ENCODE measurements around the gene ADAMTS16. TPM values are rescaled to one million over a fixed set of nuclear protein-coding genes. Genes with fewer than 3 reads are reported as not detected.

ADAMTS16 gene
- total RNA-seq, 3 donors from 2014 or later: 0.15 to 1.3 (median 0.33) TPM

DNA sequence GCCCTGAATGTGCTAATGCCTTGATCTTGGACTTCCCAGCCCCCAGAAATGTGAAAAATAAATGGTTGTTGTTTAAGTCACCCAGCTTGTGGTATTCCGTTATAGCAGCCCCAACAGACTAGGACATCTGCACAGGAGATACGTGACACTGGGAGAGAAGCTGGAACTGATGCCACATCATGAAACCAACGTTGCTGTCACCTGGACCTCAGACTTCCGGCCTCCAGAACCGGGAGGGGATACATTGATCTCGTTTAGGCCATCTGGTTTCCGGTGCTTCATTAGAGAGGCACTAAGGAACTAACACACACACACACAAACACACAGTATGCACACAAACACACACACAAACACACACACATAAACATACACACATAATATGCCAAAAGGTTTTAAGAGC lies 207.3 kb downstream of the ADAMTS16 start:
- Histone ChIP-seq H3K4me3 (no peak overlapping the region), H3K9me3 (no peaks in the 10 kb centered on the region), H3K4me1 (no peaks in the 10 kb centered on the region), H3K27me3 (no peaks in the 10 kb centered on the region), H3K36me3 (no peaks in the 10 kb centered on the region), H3K27ac (no peak overlapping the region)
- intact Hi-C loops (cut with DNase I; ENCODE audit: low total_unique reads): loop anchor here (5.0 kb wide), 2 partner anchors 320 to 1725 kb away; no protein-coding TSS in a partner anchor
- no peak for DNase-seq (ENCODE audit: low spot score in 2 of 2)
- no peak for TF ChIP-seq POLR2A (IDR thresholded peaks at IDR 0.05)
- TF ChIP-seq POLR2AphosphoS5 (IDR thresholded peaks at IDR 0.05): no peak
- TF ChIP-seq, protein P1, sequence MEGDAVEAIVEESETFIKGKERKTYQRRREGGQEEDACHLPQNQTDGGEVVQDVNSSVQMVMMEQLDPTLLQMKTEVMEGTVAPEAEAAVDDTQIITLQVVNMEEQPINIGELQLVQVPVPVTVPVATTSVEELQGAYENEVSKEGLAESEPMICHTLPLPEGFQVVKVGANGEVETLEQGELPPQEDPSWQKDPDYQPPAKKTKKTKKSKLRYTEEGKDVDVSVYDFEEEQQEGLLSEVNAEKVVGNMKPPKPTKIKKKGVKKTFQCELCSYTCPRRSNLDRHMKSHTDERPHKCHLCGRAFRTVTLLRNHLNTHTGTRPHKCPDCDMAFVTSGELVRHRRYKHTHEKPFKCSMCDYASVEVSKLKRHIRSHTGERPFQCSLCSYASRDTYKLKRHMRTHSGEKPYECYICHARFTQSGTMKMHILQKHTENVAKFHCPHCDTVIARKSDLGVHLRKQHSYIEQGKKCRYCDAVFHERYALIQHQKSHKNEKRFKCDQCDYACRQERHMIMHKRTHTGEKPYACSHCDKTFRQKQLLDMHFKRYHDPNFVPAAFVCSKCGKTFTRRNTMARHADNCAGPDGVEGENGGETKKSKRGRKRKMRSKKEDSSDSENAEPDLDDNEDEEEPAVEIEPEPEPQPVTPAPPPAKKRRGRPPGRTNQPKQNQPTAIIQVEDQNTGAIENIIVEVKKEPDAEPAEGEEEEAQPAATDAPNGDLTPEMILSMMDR (IDR thresholded peaks at IDR 0.05): no peak

- Histone ChIP-seq H3K4me1 (no peaks in the 10 kb centered on the region), H3K9me3 (no peaks in the 10 kb centered on the region), H3K36me3 (no peaks in the 10 kb centered on the region), H3K27me3 (no peaks in the 10 kb centered on the region), H3K4me3 (no peak overlapping the region), H3K27ac (no peak overlapping the region)
- intact Hi-C loops (cut with DNase I; ENCODE audit: low total_unique reads): loop anchor here (5.0 kb wide), 2 partner anchors 319 to 1724 kb away; no protein-coding TSS in a partner anchor
- TF ChIP-seq POLR2AphosphoS5 (IDR thresholded peaks at IDR 0.05) (no peak), POLR2A (IDR thresholded peaks at IDR 0.05) (no peak)
- TF ChIP-seq, protein P1 (IDR thresholded peaks at IDR 0.05): no peak
- DNase-seq (ENCODE audit: low spot score in 2 of 2): no peak
Observed at GRCh38 chr5:5348135-5348534, 208.0 kb downstream of the ADAMTS16 start.

DNA sequence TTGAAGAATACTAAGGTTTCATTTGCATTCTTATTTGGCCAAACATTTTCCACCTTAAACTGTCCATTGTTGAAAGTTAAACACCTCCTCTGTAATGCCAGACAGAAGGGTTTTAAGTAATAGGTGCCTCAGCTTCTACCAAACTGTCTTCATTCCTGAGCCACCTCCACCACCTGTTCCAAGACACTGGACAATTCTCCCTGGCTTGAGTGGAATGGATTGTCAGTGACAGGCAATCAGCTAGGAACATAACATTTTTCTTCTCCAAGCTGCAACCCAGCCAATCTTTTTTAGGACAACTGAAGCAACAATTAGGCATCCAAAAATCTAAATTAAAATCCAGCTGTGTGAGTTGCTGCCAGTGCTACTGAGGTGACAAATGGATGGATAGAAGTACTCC lies 208.4 kb downstream of the ADAMTS16 start:
- DNase-seq (ENCODE audit: low spot score in 2 of 2): no peak
- no peaks in the 10 kb centered on the region for H3K9me3 ChIP-seq

DNA sequence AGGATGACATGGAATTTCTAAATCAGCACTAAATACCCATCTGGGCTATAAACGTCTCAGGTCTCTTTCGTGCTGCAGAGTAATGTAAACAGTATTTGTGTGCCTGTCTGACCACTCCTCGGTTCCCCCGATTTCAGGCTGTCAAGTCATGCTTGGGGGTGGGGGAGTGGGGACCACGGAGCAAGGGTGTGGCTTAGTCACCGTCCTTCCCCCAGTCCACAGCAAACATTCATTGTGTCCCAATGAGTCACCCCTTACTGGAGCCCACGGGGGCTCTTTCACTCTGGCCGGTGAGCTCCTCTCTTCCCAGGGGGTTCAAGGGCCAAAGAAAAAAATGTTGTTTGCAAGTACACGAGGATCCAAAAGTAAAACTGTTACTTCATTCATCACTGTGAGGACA lies 210.0 kb downstream of the ADAMTS16 start:
- no peaks in the 10 kb centered on the region for H3K27me3 ChIP-seq
- no peak for DNase-seq (ENCODE audit: low spot score in 2 of 2)
- intact Hi-C loops (cut with DNase I; ENCODE audit: low total_unique reads): no loop called here
- no peaks in the 10 kb centered on the region for H3K36me3 ChIP-seq
- TF ChIP-seq POLR2A (IDR thresholded peaks at IDR 0.05) (no peak), POLR2AphosphoS5 (IDR thresholded peaks at IDR 0.05) (no peak)
- TF ChIP-seq, protein P1 (IDR thresholded peaks at IDR 0.05): no peak
- no peak overlapping the region for H3K4me3 ChIP-seq
- H3K27ac ChIP-seq: no peak overlapping the region
- H3K4me1 ChIP-seq: no peaks in the 10 kb centered on the region
- no peaks in the 10 kb centered on the region for H3K9me3 ChIP-seq

More for the DNA sequence above, 208.4 kb downstream of the ADAMTS16 start:
- H3K36me3 ChIP-seq: no peaks in the 10 kb centered on the region
- no peaks in the 10 kb centered on the region for H3K27me3 ChIP-seq
- intact Hi-C loops (cut with DNase I; ENCODE audit: low total_unique reads): loop anchor here (5.0 kb wide), 2 partner anchors 319 to 1724 kb away; no protein-coding TSS in a partner anchor
- H3K4me1 ChIP-seq: no peaks in the 10 kb centered on the region
- TF ChIP-seq, protein P1 (IDR thresholded peaks at IDR 0.05): no peak
- no peak for TF ChIP-seq POLR2A (IDR thresholded peaks at IDR 0.05)
- TF ChIP-seq POLR2AphosphoS5 (IDR thresholded peaks at IDR 0.05): no peak
- H3K27ac ChIP-seq: no peak overlapping the region
- H3K4me3 ChIP-seq: no peak overlapping the region

DNA sequence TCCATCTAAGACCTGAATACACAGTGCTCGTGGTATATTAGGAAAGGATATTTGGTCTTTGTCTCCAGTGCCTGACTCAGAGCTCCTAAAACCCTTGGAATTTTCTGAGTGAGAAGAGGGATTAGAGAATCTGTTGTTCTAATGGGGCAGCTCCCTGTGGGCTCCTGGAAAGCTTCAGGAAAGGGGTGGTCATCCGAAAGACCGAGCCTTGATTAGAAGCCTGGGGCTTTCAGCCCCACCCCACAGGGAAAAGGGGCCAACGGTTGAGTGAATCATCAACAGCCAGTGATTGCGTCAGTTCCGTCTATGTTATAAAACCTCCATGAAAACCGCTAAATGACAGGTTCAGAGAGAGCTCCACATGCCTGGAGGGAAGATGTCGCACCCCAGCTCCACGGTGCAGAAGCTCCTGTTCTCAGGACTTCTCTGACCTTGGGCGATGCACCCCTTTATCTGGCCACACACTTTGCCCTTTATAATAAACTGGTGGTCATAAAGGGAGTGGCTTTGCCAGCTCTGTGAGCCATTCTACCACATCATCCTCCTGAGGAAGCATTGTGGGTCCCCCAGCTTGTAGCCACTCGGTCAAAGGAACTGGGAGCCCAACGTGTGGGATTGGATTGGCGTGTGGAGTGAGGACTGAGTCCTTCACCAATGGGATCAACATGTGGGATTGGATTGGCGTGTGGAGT lies 211.3 kb downstream of the ADAMTS16 start:
- intact Hi-C loops (cut with DNase I; ENCODE audit: low total_unique reads): no loop called here
- H3K4me3 ChIP-seq: no peak overlapping the region
- H3K27ac ChIP-seq: no peak overlapping the region
- H3K4me1 ChIP-seq: no peaks in the 10 kb centered on the region
- TF ChIP-seq, protein P1 (IDR thresholded peaks at IDR 0.05): no peak
- no peak for TF ChIP-seq POLR2A (IDR thresholded peaks at IDR 0.05)
- TF ChIP-seq POLR2AphosphoS5 (IDR thresholded peaks at IDR 0.05): no peak
- no peaks in the 10 kb centered on the region for H3K9me3 ChIP-seq
- H3K36me3 ChIP-seq: no peaks in the 10 kb centered on the region
- DNase-seq (ENCODE audit: low spot score in 2 of 2): no peak
- no peaks in the 10 kb centered on the region for H3K27me3 ChIP-seq
